ENCODE results near the gene ASIC3. TPM values are rescaled to one million over a fixed set of nuclear protein-coding genes. Genes with fewer than 3 reads are reported as not detected.
"Not testable (repeated sequence)": the region's sequence is repeated elsewhere in the genome, so short reads cannot be mapped to it uniquely, and the experiment has no call there.

The ASIC3 gene
- total RNA-seq, 2 donors from 2014 or later, result 2.8 to 4.7 TPM

DNA sequence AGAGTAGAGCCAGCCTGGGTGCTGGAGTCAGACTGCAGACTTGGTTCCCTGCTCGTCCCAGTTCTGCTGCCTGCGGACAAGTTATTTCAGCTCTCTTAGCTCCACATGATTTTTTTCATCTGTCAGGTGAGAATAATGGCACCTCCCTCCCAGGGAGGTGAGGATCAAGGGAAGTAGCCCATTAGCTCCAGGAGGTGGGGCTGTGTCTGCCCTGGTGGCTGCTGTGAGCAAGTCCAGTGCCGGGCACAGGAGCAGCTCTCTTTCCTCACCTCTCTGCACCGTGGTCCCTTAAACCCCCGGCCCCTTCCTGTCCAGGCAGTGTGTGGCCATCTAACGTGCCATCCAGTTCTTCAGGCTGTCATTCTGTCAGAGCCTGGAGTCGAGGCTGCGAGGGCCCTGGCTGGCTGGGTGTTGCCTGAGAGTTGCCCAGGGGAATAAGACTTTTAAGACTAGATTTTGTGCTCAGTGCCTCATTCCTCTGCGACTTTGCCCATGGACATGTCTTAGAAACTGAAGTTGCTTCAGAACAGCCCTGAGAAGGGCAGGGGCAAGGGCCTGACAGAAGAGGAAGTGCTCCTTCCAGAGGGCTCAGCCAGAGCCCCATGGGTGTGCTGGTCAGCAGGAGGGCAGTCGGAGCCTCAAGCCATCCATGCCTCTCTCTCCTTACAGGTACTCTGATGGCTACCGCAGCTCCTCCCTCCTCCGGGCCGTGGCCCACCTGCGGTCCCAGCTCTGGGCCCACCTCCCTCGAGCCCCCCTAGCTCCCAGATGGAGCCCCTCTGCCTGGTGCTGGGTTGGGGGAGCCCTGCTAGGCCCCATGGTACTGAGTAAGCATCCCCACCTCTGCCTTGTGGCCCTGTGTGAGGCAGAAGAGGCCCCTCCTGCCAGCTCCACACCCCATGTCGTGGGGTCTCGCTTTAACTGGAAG, 15.1 kb upstream of the ASIC3 start:
- no peak overlapping the region for H3K4me3 Mint-ChIP-seq
- no peaks in the 10 kb centered on the region for H3K27me3 Mint-ChIP-seq
- no peak for ATAC-seq
- H3K9me3 Mint-ChIP-seq, result no peaks in the 10 kb centered on the region
- peaks cover 6 to 10% of the 10 kb centered on the region in 2 donors for H3K4me1 Mint-ChIP-seq (ENCODE audit: low read depth in 2 of 2)
- no peaks in the 10 kb centered on the region for H3K36me3 Mint-ChIP-seq
- H3K27ac Mint-ChIP-seq, result no peak overlapping the region
- DNase-seq (ENCODE audit: low spot score), result no peak

DNA sequence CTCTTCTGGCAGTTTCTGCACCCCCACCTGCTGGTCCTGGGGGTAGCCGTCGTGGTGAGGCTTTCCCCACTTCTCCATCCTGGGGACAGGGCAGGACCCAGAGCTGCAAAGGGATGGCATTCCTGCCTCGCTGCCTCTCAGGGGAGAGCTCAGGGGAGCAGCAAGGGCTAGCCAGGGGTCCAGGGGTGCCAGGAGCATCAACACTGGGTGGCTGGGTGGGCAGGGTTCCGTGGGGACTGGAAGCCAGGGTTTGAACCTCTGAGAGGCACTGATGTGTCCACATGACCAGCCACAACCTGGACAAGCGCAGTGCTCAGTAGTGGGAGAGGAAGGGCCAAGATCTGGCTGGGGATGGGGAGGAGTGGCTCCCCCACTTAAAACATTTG, 14.5 kb upstream of the ASIC3 start:
- ATAC-seq, result no peak
- H3K36me3 Mint-ChIP-seq, result no peaks in the 10 kb centered on the region
- peaks cover 2 to 7% of the 10 kb centered on the region in 2 donors for H3K4me1 Mint-ChIP-seq (ENCODE audit: low read depth in 2 of 2)
- H3K9me3 Mint-ChIP-seq, result no peaks in the 10 kb centered on the region
- no peak for DNase-seq (ENCODE audit: low spot score)
- no peak overlapping the region for H3K4me3 Mint-ChIP-seq
- H3K27me3 Mint-ChIP-seq, result no peaks in the 10 kb centered on the region
- H3K27ac Mint-ChIP-seq, result no peak overlapping the region

- no peaks in the 10 kb centered on the region for H3K27me3 Mint-ChIP-seq
- DNase-seq (ENCODE audit: low spot score) (no peak), ATAC-seq (no peak)
- no peaks in the 10 kb centered on the region for H3K36me3 Mint-ChIP-seq
- no peaks in the 10 kb centered on the region for H3K9me3 Mint-ChIP-seq
- H3K4me1 Mint-ChIP-seq (ENCODE audit: low read depth in 2 of 2), result peaks cover 5 to 7% of the 10 kb centered on the region in 2 donors
- no peak overlapping the region for H3K4me3 Mint-ChIP-seq
- no peak overlapping the region for H3K27ac Mint-ChIP-seq
Measured at GRCh38 chr7:151034312-151035025, 13.9 kb upstream of the ASIC3 start.

DNA sequence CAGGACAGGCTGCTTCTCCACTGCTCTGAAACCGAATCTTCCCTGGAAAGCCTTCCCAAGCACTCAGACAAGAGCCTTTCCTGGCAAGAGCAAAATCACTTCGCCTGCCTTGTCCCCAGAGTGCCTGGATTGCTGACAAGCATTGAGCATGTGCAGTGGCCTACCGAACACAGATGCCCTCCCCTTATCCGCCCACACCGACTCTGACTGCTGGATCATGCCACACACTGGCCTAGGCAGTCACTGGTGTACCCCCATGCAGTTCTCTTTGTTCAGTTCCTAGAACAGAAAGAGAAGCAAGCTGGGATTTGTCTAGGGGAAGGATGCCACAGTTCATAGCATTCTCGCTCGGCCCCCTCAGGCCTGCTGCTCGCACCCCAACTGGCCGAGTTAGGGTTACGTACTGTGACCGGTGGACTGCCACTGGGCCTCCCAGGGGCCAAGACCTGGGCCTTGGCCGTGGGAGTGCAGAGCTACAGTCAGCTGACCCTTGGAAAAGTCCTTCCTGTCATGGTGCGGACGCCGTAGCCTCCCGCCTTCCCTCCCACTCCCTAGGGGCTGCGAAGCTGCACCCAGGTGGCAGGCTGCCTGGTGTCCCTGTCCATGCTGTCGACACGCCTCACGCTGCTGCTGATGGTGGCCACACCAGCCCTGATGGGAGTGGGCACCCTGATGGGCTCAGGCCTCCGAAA, 13.2 kb upstream of the ASIC3 start:
- no peak for DNase-seq (ENCODE audit: low spot score)
- H3K27ac Mint-ChIP-seq, result no peak overlapping the region
- H3K4me1 Mint-ChIP-seq (ENCODE audit: low read depth in 2 of 2), result peaks cover 11% of the 10 kb centered on the region in 2 donors
- no peak for ATAC-seq
- no peaks in the 10 kb centered on the region for H3K36me3 Mint-ChIP-seq
- no peak overlapping the region for H3K4me3 Mint-ChIP-seq
- no peaks in the 10 kb centered on the region for H3K9me3 Mint-ChIP-seq
- H3K27me3 Mint-ChIP-seq, result no peaks in the 10 kb centered on the region

- H3K9me3 Mint-ChIP-seq, result no peaks in the 10 kb centered on the region
- DNase-seq (ENCODE audit: low spot score) (no peak), ATAC-seq (no peak)
- H3K27me3 Mint-ChIP-seq, result no peaks in the 10 kb centered on the region
- H3K36me3 Mint-ChIP-seq, result no peaks in the 10 kb centered on the region
- peaks cover 11% of the 10 kb centered on the region in 2 donors for H3K4me1 Mint-ChIP-seq (ENCODE audit: low read depth in 2 of 2)
- H3K4me3 Mint-ChIP-seq, result no peak overlapping the region
- H3K27ac Mint-ChIP-seq, result no peak overlapping the region
Measured at GRCh38 chr7:151035902-151036301, 12.4 kb upstream of the ASIC3 start.

GRCh38 chr7:151038951-151039849, 9.1 kb upstream of the ASIC3 start:
- Mint-ChIP-seq H3K4me1 (ENCODE audit: low read depth in 2 of 2) (peaks cover 8 to 11% of the 10 kb centered on the region in 2 donors), H3K36me3 (no peaks in the 10 kb centered on the region), H3K27ac (no peak overlapping the region), H3K4me3 (no peak overlapping the region), H3K27me3 (no peaks in the 10 kb centered on the region), H3K9me3 (no peaks in the 10 kb centered on the region)
- ATAC-seq (peak; percentile 75 to 79), DNase-seq (ENCODE audit: low spot score) (no peak)

DNA sequence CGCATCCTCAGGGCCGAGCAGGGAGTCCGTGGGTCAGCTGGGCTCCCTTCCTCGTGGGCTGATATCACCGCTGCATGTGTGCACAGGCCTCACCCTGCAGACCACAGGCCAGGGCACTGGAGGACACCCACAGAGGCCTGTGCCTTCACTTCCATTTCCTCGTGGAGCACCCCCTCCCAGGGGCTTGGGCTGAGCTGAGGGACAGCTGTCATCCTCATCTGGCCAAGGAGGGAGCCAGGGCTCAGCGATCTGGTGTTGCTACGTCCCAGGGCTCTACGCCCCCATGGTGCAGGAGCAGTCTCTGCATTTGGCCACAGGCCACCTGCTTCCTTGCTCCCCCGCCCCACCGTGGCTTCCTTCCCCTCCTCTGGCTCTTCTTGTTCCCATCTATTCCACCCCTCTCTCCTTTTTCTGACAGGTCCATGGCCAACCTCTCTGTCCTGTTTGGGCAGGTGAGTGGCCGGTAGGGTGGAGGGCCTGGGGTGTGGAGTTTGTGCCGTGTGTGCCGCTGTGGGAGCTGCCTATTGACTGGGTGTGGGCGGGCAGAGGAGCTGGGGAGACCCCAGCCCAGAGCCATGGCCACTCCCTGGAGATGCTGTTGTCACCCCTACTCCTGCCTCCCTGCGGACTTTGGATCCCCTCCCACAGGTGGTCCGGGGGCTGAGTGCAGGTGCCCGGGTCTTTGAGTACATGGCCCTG, 8.3 kb upstream of the ASIC3 start:
- Mint-ChIP-seq H3K9me3 (no peaks in the 10 kb centered on the region), H3K36me3 (no peaks in the 10 kb centered on the region), H3K27me3 (no peaks in the 10 kb centered on the region), H3K4me1 (ENCODE audit: low read depth in 2 of 2) (peaks cover 8 to 11% of the 10 kb centered on the region in 2 donors), H3K4me3 (no peak overlapping the region), H3K27ac (no peak overlapping the region)
- ATAC-seq, result no peak
- no peak for DNase-seq (ENCODE audit: low spot score)

GRCh38 chr7:151040616-151041375, 7.5 kb upstream of the ASIC3 start:
- Mint-ChIP-seq H3K4me1 (ENCODE audit: low read depth in 2 of 2) (peaks cover 8 to 11% of the 10 kb centered on the region in 2 donors), H3K27ac (no peak overlapping the region), H3K27me3 (no peaks in the 10 kb centered on the region), H3K4me3 (no peak overlapping the region), H3K9me3 (no peaks in the 10 kb centered on the region), H3K36me3 (no peaks in the 10 kb centered on the region)
- ATAC-seq (no peak), DNase-seq (ENCODE audit: low spot score) (no peak)

DNA sequence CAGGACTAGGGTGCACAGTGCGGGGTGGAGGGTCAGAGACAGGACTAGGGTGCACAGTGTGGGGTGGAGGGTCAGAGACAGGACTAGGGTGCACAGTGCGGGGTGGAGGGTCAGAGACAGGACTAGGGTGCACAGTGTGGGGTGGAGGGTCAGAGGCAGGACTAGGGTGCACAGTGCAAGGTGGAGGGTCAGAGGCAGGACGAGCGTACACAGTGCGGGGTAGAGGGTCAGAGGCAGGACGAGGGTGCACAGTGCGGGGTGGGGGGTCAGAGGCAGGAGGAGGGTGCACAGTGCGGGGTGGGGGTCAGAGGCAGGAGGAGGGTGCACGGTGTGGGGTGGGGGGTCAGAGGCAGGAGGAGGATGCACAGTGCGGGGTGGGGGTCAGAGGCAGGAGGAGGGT, 4.9 kb upstream of the ASIC3 start:
- not testable (repeated sequence) for DNase-seq (ENCODE audit: low spot score); H3K27ac Mint-ChIP-seq; H3K27me3 Mint-ChIP-seq; H3K4me3 Mint-ChIP-seq; H3K36me3 Mint-ChIP-seq; H3K9me3 Mint-ChIP-seq; ATAC-seq
- H3K4me1 Mint-ChIP-seq (ENCODE audit: low read depth in 2 of 2), result peaks cover 11 to 12% of the 10 kb centered on the region in 2 donors

DNA sequence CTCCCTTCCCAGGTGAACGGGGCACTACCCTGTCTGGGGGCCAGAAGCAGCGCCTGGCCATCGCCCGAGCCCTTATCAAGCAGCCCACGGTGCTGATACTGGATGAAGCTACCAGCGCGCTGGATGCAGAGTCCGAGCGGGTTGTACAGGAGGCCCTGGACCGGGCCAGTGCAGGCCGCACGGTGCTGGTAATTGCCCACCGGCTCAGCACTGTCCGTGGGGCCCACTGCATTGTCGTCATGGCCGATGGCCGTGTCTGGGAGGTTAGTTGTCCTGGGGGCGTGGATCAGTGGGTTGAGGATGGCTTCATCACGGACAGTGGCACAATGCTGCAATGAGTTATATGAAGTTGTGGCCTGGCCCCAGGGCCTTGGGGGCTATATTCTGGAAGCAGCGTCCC, 4.4 kb upstream of the ASIC3 start:
- ATAC-seq, result no peak
- H3K27ac Mint-ChIP-seq, result no peak overlapping the region
- no peaks in the 10 kb centered on the region for H3K9me3 Mint-ChIP-seq
- H3K4me3 Mint-ChIP-seq, result no peak overlapping the region
- no peaks in the 10 kb centered on the region for H3K27me3 Mint-ChIP-seq
- H3K4me1 Mint-ChIP-seq (ENCODE audit: low read depth in 2 of 2), result peaks cover 11 to 12% of the 10 kb centered on the region in 2 donors
- H3K36me3 Mint-ChIP-seq, result no peaks in the 10 kb centered on the region
- no peak for DNase-seq (ENCODE audit: low spot score)

GRCh38 chr7:151045262-151045661, 3.1 kb upstream of the ASIC3 start:
- Mint-ChIP-seq H3K4me1 (ENCODE audit: low read depth in 2 of 2) (peaks cover 0 to 4% of the 10 kb centered on the region in 2 donors), H3K27me3 (no peaks in the 10 kb centered on the region), H3K4me3 (no peak overlapping the region), H3K36me3 (no peaks in the 10 kb centered on the region), H3K27ac (no peak overlapping the region), H3K9me3 (no peaks in the 10 kb centered on the region)
- ATAC-seq (no peak), DNase-seq (ENCODE audit: low spot score) (no peak)

DNA sequence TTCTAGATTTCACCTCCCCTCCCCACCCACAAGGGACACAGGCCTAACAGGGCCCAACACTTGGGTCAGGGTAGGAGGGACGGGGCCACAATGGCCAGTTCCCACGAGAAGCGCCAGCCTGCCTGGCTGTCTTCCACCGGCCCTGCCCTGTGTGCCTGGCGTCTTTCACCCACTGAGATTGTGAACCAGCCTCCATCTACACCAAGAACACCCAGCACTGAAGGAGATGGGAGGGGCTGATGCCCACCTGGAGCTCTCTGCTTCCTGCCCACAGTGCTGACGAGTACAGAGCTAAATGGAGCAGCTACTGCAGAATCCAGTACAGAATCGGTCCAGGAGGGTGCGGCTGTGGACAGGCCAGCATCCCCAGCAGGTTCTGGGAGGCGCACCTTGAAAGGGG, 2.4 kb upstream of the ASIC3 start:
- Mint-ChIP-seq H3K4me3 (no peak overlapping the region), H3K27me3 (no peaks in the 10 kb centered on the region), H3K9me3 (no peaks in the 10 kb centered on the region), H3K4me1 (ENCODE audit: low read depth in 2 of 2) (peaks cover 0 to 4% of the 10 kb centered on the region in 2 donors), H3K36me3 (no peaks in the 10 kb centered on the region), H3K27ac (no peak overlapping the region)
- DNase-seq (ENCODE audit: low spot score) (no peak), ATAC-seq (no peak)
